Transverse colon (tissue), 4 donors: ENCODE results near the gene GALNT8. TPM values are rescaled to one million over a fixed set of nuclear protein-coding genes. Genes with fewer than 3 reads are reported as not detected.

Experiments used
- DNase-seq: peaks from one replicate; pipeline ENCODE4 v3.0.0-alpha.2; 2019
- H3K27ac ChIP-seq, 4 donors: fragments of 200-600 bp; sonication (generic); 2 replicates each; pipeline ENCODE4 v1.5.1; 2016 to 2018; ENCODE audit warnings: inconsistent platforms in 4 of 4
- H3K27me3 ChIP-seq: fragments of 200-600 bp; sonication (generic); 2 replicates; pipeline ENCODE4 v1.5.1; 2017; ENCODE audit warnings: inconsistent platforms
- H3K36me3 ChIP-seq, 4 donors: fragments of 200-600 bp; sonication (generic); 2 replicates each; pipeline ENCODE4 v1.5.1; 2017 to 2019; ENCODE audit warnings: inconsistent platforms in 4 of 4
- H3K4me1 ChIP-seq, 4 donors: fragments of 200-600 bp; sonication (generic); 2 replicates each; pipeline ENCODE4 v1.5.1; 2017 to 2020; ENCODE audit warnings: inconsistent platforms in 4 of 4
- H3K4me3 ChIP-seq, 4 donors: fragments of 200-600 bp; sonication (generic); 1 replicate in 1 of 4; 2 replicates in 3 of 4; pipeline versions ENCODE4 v1.5.1 to v1.6.1; 2017 to 2019; ENCODE audit warnings: inconsistent platforms in 4 of 4
- H3K9me3 ChIP-seq, 2 donors: fragments of 200-600 bp; sonication (generic); 2 replicates each; pipeline ENCODE4 v1.5.1; 2017 to 2019; ENCODE audit warnings: inconsistent platforms in 2 of 2
- CTCF ChIP-seq, 5 experiments: fragments of 200-600 bp in 3 of 5; fragments of 450-650 bp in 2 of 5; sonication (generic) in 3 of 5; IDR thresholded peaks; 1 replicate in 2 of 5; 2 replicates in 3 of 5; pipeline ENCODE4 v1.5.1; 2016 to 2017; ENCODE audit warnings: antibody characterized with exemption in 5 of 5, inconsistent platforms in 3 of 5, mild to moderate bottlenecking in 2 of 5, moderate library complexity in 1 of 5
- EP300 ChIP-seq: sonication (generic); formaldehyde crosslinking; IDR thresholded peaks from one replicate; pipeline ENCODE4 v1.6.1; 2017; ENCODE audit warnings: antibody characterized with exemption, low read depth
- POLR2A ChIP-seq: fragments of 450-650 bp; IDR thresholded peaks from one replicate; pipeline ENCODE4 v1.6.1; 2016; ENCODE audit warnings: antibody characterized with exemption, mild to moderate bottlenecking, moderate library complexity
- POLR2AphosphoS5 ChIP-seq, 3 donors: sonication (generic); formaldehyde crosslinking; IDR thresholded peaks; one replicate each; pipeline ENCODE4 v1.6.1; 2016; ENCODE audit warnings: antibody characterized with exemption in 3 of 3
- WGBS, 2 donors: methylation state at CpG; one replicate each; pipeline ENCODE4 v1.1.5; 2018; ENCODE audit warnings: low coverage in 1 of 2; 5-methylcytosine and 5-hydroxymethylcytosine counted together
- in situ Hi-C, 4 donors: fragments of 200-750 bp; cut with MboI; loops; one replicate each; pipeline versions ENCODE4 v1.15.0 to v1.15.1; 2017; ENCODE audit warnings: low sequenced_read_pairs in 3 of 4, low pct_ligation_motif_present in 1 of 4, low pct_unique_long_range_greater_than_20kb in 1 of 4
- intact Hi-C: fragments of 100-400 bp; cut with DNase I; formaldehyde crosslinking; loops from one replicate; pipeline ENCODE4 v1.15.1; 2023; ENCODE audit warnings: low total_unique reads
- total RNA-seq, 4 donors: library from RNA; depleted of rRNA; stranded (reverse); fragments of >200 nt; gene quantifications; one replicate each; pipeline ENCODE4 v1.1.0, GENCODE V29; 2016

Gene GALNT8
- total RNA-seq, 4 donors from 2014 or later = 3.5 to 43.2 (median 14.2) TPM

- Histone ChIP-seq H3K9me3 (no peaks in the 10 kb centered on the region), H3K36me3 (no peaks in the 10 kb centered on the region), H3K27ac (no peak overlapping the region), H3K4me3 (no peak overlapping the region), H3K27me3 (peaks cover 26% of the 10 kb centered on the region), H3K4me1 (no peaks in the 10 kb centered on the region)
- in situ Hi-C loops (no loop called here), intact Hi-C loops (no loop called here)
- TF ChIP-seq POLR2A (no peak), EP300 (no peak), CTCF (IDR thresholded peaks at IDR 0.05) (no peak), POLR2AphosphoS5 (IDR thresholded peaks at IDR 0.05) (no peak)
- no peak for DNase-seq
- WGBS, 2 donors = 40 to 74% methylated on average over 2 to 8 of the region's 8 CpGs
These were observed 97.7 kb downstream of the GALNT8 start for GRCh38 chr12:4817880-4818279.

- intact Hi-C loops = no loop called here
- TF ChIP-seq POLR2A = no peak
- no peak for TF ChIP-seq CTCF (IDR thresholded peaks at IDR 0.05)
- TF ChIP-seq POLR2AphosphoS5 (IDR thresholded peaks at IDR 0.05) = no peak
- no peak for TF ChIP-seq EP300
- no peak overlapping the region for H3K27ac ChIP-seq
- in situ Hi-C loops = no loop called here
- no peak overlapping the region for H3K4me3 ChIP-seq
- H3K4me1 ChIP-seq = no peaks in the 10 kb centered on the region
- no peaks in the 10 kb centered on the region for H3K9me3 ChIP-seq
- 58 to 69% methylated on average over 4 to 7 of the region's 7 CpGs for WGBS, 2 donors
- DNase-seq = no peak
- no peaks in the 10 kb centered on the region for H3K36me3 ChIP-seq
- peaks cover 13% of the 10 kb centered on the region for H3K27me3 ChIP-seq
These were observed 99.5 kb downstream of the GALNT8 start for GRCh38 chr12:4819654-4820053.

GRCh38 chr12:4820971-4821370 is 100.8 kb downstream of the GALNT8 start:
- Histone ChIP-seq H3K4me3 (no peak overlapping the region), H3K27me3 (peaks cover 4% of the 10 kb centered on the region), H3K4me1 (no peaks in the 10 kb centered on the region), H3K9me3 (no peaks in the 10 kb centered on the region), H3K27ac (no peak overlapping the region), H3K36me3 (no peaks in the 10 kb centered on the region)
- in situ Hi-C loops (no loop called here), intact Hi-C loops (no loop called here)
- no peak for TF ChIP-seq POLR2AphosphoS5 (IDR thresholded peaks at IDR 0.05)
- no peak for TF ChIP-seq POLR2A
- TF ChIP-seq EP300 = no peak
- no peak for TF ChIP-seq CTCF (IDR thresholded peaks at IDR 0.05)
- no peak for DNase-seq
- WGBS, 2 donors = 49 to 52% methylated on average over 4 to 9 of the region's 9 CpGs

Other genes with a start within 250 kb of the GALNT8 start
- 1 to 10 TPM in 3 of 4 donors, not detected in 1; 1.9 to 2.7 (median 2.4) TPM for gene RAD51AP1, start 181.5 kb upstream of the GALNT8 start, total RNA-seq
- 100 to 1,000 TPM in 1 of 4 donors, 10 to 100 TPM in 3; 20.3 to 120 (median 22.4) TPM for gene DYRK4, start 158.2 kb upstream of the GALNT8 start, total RNA-seq
- 1 to 10 TPM in 2 of 4 donors, not detected in 2; 1.6 to 1.8 TPM for gene AKAP3, start 71.3 kb upstream of the GALNT8 start, total RNA-seq
- 10 to 100 TPM; 43.8 to 99.9 (median 61.2) TPM for gene NDUFA9, start 71.3 kb upstream of the GALNT8 start, total RNA-seq
- under 1 TPM in 3 of 4 donors, not detected in 1; 0.32 to 0.75 (median 0.41) TPM for gene KCNA1, start 189.5 kb downstream of the GALNT8 start, total RNA-seq